HG03097 (cell line): Measurements from ENCODE around the gene RPP14.
"Not testable (repeated sequence)": the region's sequence is repeated elsewhere in the genome, so short reads cannot be mapped to it uniquely, and the experiment has no call there.

Experiments
- ATAC-seq: cut with Tn5 transposase; IDR thresholded peaks from one replicate; pipeline ENCODE4 v1.9.1; 2021; ENCODE audit not compliant: unreplicated experiment, low FRiP score

The RPP14 gene

DNA sequence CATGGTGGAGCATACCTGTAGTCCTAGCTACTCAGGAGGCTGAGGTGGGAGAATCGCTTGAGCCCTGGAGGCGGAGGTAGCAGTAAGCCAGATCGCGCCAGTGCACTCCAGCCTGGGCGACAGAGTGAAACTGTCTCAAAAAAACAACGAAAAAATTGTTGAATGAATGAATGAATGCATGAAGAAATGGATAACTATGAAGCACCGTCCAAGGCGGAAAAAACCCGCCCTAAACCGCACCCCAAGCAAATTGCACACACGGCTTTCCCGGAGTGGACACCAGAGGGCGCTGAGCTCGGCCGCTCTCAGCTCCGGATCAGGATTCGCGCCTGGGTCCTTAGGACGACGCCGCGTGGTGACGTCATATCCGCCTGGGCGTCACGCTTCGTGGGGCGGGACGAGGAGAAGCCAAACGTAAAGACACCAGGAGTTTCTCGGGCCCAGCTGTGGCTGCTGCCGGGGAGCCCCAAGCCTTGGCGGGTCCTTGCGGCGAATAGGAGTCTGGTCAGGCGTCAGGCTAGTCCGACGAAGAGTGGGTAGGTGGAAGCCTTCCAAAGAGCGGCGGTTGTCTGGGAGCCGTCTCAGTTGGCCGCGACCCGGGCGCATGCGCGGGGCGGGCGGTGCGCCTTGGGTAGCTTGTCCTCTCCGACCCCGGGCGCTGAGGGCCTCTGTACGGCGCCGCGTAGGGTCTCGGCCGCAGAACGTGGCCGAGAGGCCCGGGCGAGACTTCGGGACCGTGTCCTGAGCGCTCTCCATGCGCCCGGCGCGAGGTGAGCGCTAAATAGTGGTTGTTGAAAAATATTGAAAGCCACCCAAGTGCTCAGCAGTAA, at the start of gene RPP14, which contains the start of gene HTD2:
RPP14 (plus strand) TSS at position 364 of the 830 bp plus-strand sequence. CDS start 4,085 bp downstream, outside the sequence.
HTD2 (plus strand) TSS at position 639 of the 830 bp plus-strand sequence. CDS start 11,094 bp downstream, outside the sequence.
- ATAC-seq, result peak; percentile 86

GRCh38 chr3:58256511-58256910, 49.5 kb upstream of the RPP14 start:
- ATAC-seq, result no peak

DNA sequence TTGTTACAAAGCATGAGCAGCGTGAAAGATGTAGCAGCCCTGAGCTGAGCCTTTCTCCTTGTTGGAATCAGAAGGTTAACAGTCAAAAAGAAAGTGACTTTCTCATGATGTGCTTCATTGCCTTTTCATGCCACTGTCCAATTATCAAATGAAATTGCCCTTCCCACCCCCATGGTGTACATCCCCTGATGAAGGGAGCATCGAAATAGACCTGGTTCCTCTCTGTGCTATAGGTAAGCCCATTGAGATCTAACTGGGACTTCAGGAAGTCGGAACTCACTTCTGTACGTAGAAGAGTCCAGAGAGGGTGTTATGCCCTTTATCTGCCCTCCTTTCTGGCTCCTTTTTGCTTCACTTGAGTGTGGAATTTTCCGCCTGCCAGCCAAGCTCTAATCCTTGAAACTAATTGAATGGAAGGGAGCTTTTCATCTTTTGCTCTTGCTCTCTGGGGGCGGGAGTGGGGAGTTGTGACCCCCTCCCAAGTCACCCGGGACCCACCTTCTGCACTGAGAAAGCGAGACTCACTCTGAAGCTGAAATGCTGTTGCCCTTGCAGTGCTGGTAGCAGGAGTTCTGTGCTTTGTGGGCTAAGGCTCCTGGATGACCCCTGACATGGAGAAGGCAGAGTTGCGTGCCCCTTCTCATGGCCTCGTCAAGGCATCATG, 47.5 kb upstream of the RPP14 start:
- no peak for ATAC-seq

DNA sequence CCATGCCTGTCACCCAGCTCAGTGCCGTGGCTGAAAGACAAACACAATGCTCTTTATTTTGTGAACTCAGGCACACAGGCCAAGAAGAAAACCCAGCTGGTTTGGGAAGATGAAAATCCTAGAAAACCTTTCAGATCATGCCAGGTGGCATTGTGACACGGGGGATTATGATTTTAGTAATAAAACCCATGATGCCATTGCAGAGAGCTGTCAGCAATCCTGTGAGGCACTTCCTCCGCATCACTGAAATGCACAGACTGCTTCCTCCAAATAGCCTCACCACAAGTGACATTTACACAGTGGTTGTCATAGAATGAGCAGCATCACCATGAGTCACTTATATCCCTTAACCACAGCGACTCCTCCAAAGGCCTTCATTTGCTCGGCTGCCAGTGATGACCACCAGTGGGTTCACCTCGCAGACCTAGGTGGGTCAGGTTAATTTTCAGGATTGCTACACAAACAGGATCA, 45.7 kb upstream of the RPP14 start:
- ATAC-seq, result no peak

- no peak for ATAC-seq
These were observed 45.3 kb upstream of the RPP14 start for GRCh38 chr3:58260733-58261132.

DNA sequence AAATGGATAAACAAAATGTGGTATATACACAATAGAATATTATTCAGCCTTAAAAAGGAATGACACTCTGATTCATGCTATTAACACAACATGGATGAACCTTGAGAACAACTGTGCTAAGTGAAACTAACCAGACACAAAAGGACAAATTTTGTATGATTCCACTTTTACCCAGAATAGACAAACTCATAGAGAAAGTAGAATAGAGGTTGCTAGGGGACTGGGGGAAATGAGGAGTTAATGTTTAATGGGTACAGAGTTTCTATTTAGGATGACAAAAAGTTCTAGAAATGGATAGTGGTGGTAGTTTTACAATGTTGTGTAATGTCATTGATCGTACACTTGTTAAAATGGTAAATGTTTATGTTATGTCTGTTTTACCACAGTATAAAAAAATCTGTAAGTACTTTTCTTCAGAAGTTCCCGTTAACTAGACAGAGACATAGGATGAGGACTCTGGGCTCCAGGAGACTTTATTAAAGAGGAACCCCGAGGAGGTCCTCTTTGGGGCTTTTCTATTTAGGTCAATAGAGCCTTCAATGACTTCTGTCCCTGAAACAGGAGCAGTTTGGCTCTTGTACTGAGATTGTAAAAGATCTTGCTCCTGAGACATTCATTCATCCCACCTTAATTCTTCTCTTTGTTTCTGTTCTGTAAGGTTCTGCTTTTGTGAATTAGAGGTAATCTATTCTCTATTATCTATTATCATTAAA, 43.9 kb upstream of the RPP14 start:
- peak; percentile 52 for ATAC-seq

DNA sequence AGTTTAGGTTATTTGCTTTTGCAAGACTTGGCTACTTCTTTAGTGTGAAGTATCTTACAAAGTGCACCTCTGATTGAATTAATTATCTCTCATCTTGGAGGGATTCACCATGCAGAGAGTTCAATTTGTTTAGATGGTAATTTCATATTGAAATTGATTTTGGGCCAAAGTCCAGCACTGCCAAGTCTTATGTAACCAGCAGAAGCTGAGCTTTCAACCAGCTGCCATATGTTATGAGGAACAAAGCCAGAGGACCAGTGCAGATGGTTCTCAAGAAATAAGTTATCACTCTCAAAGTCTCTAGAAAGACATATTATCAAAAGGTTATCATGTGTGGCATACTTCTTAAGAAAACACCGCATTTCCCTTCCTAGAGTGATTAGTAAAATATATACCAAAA, 39.5 kb upstream of the RPP14 start:
- ATAC-seq, result no peak

- ATAC-seq, result not testable (repeated sequence)
These were observed 38.5 kb upstream of the RPP14 start for GRCh38 chr3:58267543-58267942.

DNA sequence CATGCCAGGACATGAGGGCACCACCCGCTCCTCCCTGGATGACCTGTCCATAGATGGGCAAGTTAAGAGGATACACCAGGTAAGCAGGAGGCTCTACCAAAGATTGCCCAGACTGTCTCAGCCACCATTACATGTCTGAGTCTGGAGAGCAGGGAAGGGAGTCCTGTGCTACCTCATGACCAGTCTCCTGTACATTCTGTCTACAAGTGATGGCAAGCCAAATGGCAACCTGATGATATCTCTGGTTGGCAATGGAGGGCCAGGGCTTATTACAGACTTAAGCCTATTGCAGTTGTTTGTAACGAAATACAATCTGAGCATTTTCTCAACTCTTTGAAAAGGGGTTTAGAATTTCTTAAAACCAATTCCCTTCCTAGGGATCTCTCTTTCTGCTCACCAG, 36.7 kb upstream of the RPP14 start:
- ATAC-seq, result no peak

- ATAC-seq, result no peak
These were observed 35.6 kb upstream of the RPP14 start for GRCh38 chr3:58270485-58270884.

GRCh38 chr3:58271901-58272501, 34.0 kb upstream of the RPP14 start:
- no peak for ATAC-seq

DNA sequence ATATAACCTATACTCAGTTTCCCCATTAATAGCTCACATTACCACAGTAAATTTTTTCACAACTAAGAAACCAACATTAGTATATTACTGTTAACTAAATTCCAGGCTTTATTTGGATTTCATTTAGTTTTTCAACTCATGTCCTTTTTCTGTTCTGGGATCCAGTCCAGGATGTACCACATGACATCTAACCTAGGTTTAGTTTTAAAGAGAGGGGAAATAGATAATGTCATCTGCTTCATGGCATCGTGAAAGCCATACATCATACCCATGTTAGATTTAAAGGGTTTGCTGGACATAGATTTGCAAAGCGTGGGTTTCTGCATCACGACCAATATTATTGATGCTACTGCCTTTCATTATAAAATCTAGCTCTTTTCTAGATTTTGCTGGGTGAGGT, 33.2 kb upstream of the RPP14 start:
- no peak for ATAC-seq

GRCh38 chr3:58273362-58273761, 32.7 kb upstream of the RPP14 start:
- ATAC-seq, result not testable (repeated sequence)

- ATAC-seq, result no peak
These were observed 31.9 kb upstream of the RPP14 start for GRCh38 chr3:58274027-58274614.

DNA sequence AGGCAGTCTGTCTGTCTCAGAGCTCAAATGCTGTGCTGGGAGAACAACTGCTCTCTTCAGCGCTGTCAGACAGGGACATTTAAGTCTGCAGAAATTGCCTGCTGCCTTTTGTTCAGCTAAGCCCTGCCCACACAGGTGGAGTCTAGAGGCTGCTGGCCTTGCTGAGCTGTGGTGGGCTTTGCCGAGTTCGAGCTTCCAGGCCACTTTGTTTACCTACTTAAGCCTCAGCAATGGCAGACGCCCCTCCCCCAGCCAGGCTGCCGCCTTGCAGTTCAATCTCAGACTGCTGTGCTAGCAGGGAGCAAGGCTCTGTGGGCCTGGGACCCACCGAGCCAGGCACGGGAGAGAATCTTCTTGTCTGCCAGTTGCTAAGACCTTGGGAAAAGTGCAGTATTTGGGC, 25.0 kb upstream of the RPP14 start:
- no peak for ATAC-seq

- ATAC-seq, result no peak
These were observed 20.7 kb upstream of the RPP14 start for GRCh38 chr3:58285334-58285733.

DNA sequence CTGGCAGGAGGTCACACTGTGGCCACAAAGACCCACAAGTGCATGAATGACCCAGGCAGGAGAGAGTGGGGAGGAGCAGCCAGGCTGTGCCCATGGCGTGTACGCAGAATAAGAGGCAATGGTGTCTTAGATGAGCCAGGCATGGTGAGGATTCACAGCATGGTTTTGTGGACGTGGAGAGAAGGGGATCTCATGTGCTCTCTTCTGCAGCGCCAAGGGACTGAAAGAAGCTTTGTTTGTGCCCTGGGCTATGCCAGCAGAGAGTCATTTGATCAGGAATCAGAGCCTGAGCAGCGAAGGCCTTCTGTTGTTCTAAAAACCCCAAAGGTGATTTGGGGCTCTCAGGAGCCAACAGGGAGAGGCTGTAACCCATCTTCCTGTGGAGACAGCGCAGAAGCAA, 18.7 kb upstream of the RPP14 start:
- ATAC-seq, result no peak

GRCh38 chr3:58288011-58288728, 17.9 kb upstream of the RPP14 start:
- ATAC-seq, result no peak

DNA sequence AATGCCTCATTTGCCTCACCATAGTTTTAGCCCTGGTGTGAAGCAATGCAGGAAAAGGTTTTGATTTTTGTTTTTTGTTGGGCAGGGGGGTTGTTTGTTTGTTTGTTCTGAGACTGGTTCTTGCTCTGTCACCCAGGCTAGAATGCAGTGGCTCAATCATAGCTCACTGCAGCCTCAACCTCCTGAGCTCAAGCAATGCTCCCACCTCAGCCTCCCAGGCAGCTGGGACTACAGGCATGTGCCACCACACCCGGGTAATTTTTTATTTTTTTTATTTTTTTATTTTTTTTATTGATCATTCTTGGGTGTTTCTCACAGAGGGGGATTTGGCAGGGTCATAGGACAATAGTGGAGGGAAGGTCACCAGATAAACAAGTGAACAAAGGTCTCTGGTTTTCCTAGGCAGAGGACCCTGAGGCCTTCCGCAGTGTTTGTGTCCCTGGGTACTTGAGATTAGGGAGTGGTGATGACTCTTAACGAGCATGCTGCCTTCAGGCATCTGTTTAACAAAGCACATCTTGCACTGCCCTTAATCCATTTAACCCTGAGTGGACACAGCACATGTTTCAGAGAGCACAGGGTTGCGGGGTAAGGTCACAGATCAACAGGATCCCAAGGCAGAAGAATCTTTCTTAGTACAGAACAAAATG, 17.0 kb upstream of the RPP14 start:
- ATAC-seq, result not testable (repeated sequence)
